MM.1S (cell line): ENCODE data around the gene CNTN6.

Source experiments
- DNase-seq: peaks from one replicate; pipeline ENCODE4 v3.0.0-alpha.2; 2015
- H2AFZ ChIP-seq: fragments of 300-600 bp; sonication (generic); 2 replicates; pipeline ENCODE4 v1.6.0; 2016; ENCODE audit warnings: antibody characterized with exemption, low read length
- H3F3A ChIP-seq: fragments of 300-600 bp; sonication (generic); 2 replicates; pipeline ENCODE4 v1.6.1; 2016; ENCODE audit warnings: mild to moderate bottlenecking, antibody characterized with exemption, low read length, moderate library complexity, mixed read lengths; ENCODE audit not compliant: insufficient read depth
- H3K27ac ChIP-seq: fragments of 300-600 bp; sonication (generic); 2 replicates; pipeline ENCODE4 v1.5.1; 2016; ENCODE audit warnings: mild to moderate bottlenecking, low read length
- H3K27me3 ChIP-seq: fragments of 300-600 bp; sonication (generic); replicated peaks from 2 replicates; pipeline ENCODE4 v1.6.0; 2016; ENCODE audit warnings: low read length; ENCODE audit not compliant: insufficient read depth
- H3K36me3 ChIP-seq: fragments of 300-600 bp; sonication (generic); replicated peaks from 2 replicates; pipeline ENCODE4 v1.6.1; 2016; ENCODE audit warnings: mild to moderate bottlenecking, low read length, mixed read lengths; ENCODE audit not compliant: insufficient read depth
- H3K4me1 ChIP-seq: fragments of 300-600 bp; sonication (generic); 2 replicates; pipeline ENCODE4 v1.6.1; 2016; ENCODE audit warnings: low read length, mixed read lengths
- H3K4me2 ChIP-seq: fragments of 300-600 bp; sonication (generic); 2 replicates; pipeline ENCODE4 v1.6.0; 2016; ENCODE audit warnings: low read depth, low read length
- H3K4me3 ChIP-seq: fragments of 300-600 bp; sonication (generic); 2 replicates; pipeline ENCODE4 v1.5.1; 2016; ENCODE audit warnings: low read length, mixed read lengths
- H3K79me2 ChIP-seq: fragments of 300-600 bp; sonication (generic); 2 replicates; pipeline ENCODE4 v1.6.1; 2016; ENCODE audit warnings: mixed run types, low read length, mixed read lengths
- H3K9ac ChIP-seq: fragments of 300-600 bp; sonication (generic); 2 replicates; pipeline ENCODE4 v1.6.1; 2016; ENCODE audit warnings: low read length, mixed read lengths
- H3K9me2 ChIP-seq: fragments of 300-600 bp; sonication (generic); replicated peaks from 2 replicates; pipeline ENCODE4 v1.6.1; 2016; ENCODE audit warnings: mild to moderate bottlenecking, low read length, mixed read lengths; ENCODE audit not compliant: insufficient read depth
- H3K9me3 ChIP-seq: fragments of 300-600 bp; sonication (generic); replicated peaks from 2 replicates; pipeline ENCODE4 v1.6.1; 2016; ENCODE audit warnings: mild to moderate bottlenecking, low read length, mixed read lengths; ENCODE audit not compliant: insufficient read depth
- H4K20me1 ChIP-seq: fragments of 300-600 bp; sonication (generic); 2 replicates; pipeline ENCODE4 v1.6.1; 2016; ENCODE audit warnings: mild to moderate bottlenecking, low read length, moderate library complexity, mixed read lengths; ENCODE audit not compliant: insufficient read depth
- EZH2 ChIP-seq: fragments of 300-600 bp; sonication (generic); optimal IDR thresholded peaks from 2 replicates; pipeline ENCODE3; 2017; ENCODE audit warnings: low read depth, mild to moderate bottlenecking, antibody characterized with exemption, low read length, mixed read lengths
- EZH2phosphoT487 ChIP-seq: fragments of 300-600 bp; sonication (generic); IDR thresholded peaks from 2 replicates; pipeline ENCODE4 v1.6.1; 2018; ENCODE audit warnings: antibody characterized with exemption, low read length
- TF ChIP-seq, protein P1 (sequence below): fragments of 300-600 bp; sonication (generic); IDR thresholded peaks from 2 replicates; pipeline ENCODE4 v1.5.1; 2016; ENCODE audit warnings: antibody characterized with exemption, low read length, mixed read lengths

The CNTN6 gene

DNA sequence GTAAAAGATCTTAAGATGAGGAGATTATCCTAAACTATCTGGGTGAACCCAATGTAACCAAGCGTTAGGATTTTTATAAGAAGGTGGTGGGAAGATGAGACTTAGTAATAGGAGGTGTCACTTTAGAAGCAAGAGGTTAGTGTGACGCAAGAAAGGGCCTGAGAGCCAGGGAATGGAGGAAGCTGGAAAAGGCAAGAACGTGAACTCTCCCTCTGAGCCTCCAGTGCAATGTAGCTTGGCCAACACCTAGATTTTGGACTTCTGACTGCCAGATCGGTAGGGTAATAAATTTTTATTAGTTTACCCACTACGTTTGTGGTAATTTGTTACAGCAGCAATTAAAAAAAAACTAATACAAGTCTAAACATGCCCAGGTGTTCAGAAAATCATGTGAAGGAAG is 20.8 kb upstream of the CNTN6 start:
- no peak overlapping the region for H3K4me2 ChIP-seq
- H4K20me1 ChIP-seq = no peaks in the 10 kb centered on the region
- no peak for DNase-seq
- no peaks in the 10 kb centered on the region for H3K36me3 ChIP-seq
- no peaks in the 10 kb centered on the region for H3K9me2 ChIP-seq
- TF ChIP-seq, protein P1, sequence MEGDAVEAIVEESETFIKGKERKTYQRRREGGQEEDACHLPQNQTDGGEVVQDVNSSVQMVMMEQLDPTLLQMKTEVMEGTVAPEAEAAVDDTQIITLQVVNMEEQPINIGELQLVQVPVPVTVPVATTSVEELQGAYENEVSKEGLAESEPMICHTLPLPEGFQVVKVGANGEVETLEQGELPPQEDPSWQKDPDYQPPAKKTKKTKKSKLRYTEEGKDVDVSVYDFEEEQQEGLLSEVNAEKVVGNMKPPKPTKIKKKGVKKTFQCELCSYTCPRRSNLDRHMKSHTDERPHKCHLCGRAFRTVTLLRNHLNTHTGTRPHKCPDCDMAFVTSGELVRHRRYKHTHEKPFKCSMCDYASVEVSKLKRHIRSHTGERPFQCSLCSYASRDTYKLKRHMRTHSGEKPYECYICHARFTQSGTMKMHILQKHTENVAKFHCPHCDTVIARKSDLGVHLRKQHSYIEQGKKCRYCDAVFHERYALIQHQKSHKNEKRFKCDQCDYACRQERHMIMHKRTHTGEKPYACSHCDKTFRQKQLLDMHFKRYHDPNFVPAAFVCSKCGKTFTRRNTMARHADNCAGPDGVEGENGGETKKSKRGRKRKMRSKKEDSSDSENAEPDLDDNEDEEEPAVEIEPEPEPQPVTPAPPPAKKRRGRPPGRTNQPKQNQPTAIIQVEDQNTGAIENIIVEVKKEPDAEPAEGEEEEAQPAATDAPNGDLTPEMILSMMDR = no peak
- TF ChIP-seq EZH2phosphoT487 (no peak), EZH2 (no peak)
- H3K4me3 ChIP-seq = no peak overlapping the region
- H3F3A ChIP-seq = no peaks in the 10 kb centered on the region
- H3K27ac ChIP-seq = no peak overlapping the region
- no peak overlapping the region for H2AFZ ChIP-seq
- H3K79me2 ChIP-seq = no peaks in the 10 kb centered on the region
- H3K27me3 ChIP-seq = no peaks in the 10 kb centered on the region
- H3K4me1 ChIP-seq = no peaks in the 10 kb centered on the region
- H3K9ac ChIP-seq = no peak overlapping the region
- H3K9me3 ChIP-seq = no peaks in the 10 kb centered on the region

DNA sequence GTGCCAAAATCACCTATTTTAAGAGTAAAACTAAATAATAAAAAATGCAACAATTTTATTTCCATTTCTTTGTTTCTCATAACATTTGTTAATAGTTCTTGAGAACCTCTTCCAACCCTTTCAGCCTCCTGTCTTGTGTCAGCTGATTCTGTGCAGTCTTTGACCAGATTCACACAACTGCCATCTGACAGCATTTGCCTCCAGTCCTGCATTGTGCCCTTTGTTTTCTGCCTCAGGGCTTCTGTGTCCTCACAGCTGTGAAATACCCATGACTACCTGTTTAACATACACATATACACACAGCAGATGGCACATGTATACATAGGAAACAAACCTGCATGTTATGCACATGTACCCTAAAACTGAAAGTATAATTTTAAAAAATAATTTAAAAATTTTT is 13.2 kb upstream of the CNTN6 start:
- Histone ChIP-seq H3K4me1 (no peaks in the 10 kb centered on the region), H3K27ac (no peak overlapping the region), H3K9ac (no peak overlapping the region), H3K36me3 (no peaks in the 10 kb centered on the region), H3F3A (no peaks in the 10 kb centered on the region), H3K4me2 (no peak overlapping the region), H3K4me3 (no peak overlapping the region), H3K9me2 (no peaks in the 10 kb centered on the region), H3K79me2 (no peaks in the 10 kb centered on the region), H3K27me3 (no peaks in the 10 kb centered on the region), H2AFZ (no peak overlapping the region), H4K20me1 (no peaks in the 10 kb centered on the region), H3K9me3 (no peaks in the 10 kb centered on the region)
- TF ChIP-seq EZH2 (no peak), EZH2phosphoT487 (no peak)
- TF ChIP-seq, protein P1 = no peak
- DNase-seq = no peak

DNA sequence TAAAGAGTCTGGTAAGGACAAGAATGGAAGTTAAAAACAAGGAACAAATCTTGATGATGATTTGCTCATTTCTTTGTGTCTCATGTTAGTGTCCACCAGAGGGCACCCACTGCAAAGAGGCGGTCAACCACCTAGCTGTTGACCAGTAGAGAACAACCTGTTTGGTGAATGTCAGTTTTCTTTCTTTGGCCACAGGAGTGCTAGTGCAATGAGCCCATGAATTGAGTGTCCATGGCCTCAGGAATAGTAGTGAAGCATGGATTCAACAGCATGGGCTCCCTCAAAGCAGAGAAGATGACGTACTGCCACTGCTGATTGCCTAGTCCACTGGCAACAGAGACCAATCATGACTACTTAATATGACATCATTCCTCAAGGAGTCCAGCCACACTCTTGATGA is 10.7 kb upstream of the CNTN6 start:
- Histone ChIP-seq H3K36me3 (no peaks in the 10 kb centered on the region), H3K27me3 (no peaks in the 10 kb centered on the region), H3K4me1 (no peaks in the 10 kb centered on the region), H3K9me3 (no peaks in the 10 kb centered on the region), H4K20me1 (no peaks in the 10 kb centered on the region), H3K9me2 (no peaks in the 10 kb centered on the region), H3K4me2 (no peak overlapping the region), H2AFZ (no peak overlapping the region), H3K4me3 (no peak overlapping the region), H3F3A (no peaks in the 10 kb centered on the region), H3K9ac (no peak overlapping the region), H3K79me2 (no peaks in the 10 kb centered on the region), H3K27ac (no peak overlapping the region)
- TF ChIP-seq, protein P1 = peak; percentile 62
- no peak for TF ChIP-seq EZH2phosphoT487
- DNase-seq = peak; percentile 49
